GM21619 (cell line): ENCODE measurements around the gene CIT.
"Not testable (repeated sequence)": the region's sequence is repeated elsewhere in the genome, so short reads cannot be mapped to it uniquely, and the experiment has no call there.

Experiments
- ATAC-seq: cut with Tn5 transposase; IDR thresholded peaks from one replicate; pipeline ENCODE4 v1.9.1; 2021; ENCODE audit not compliant: unreplicated experiment

CIT gene

DNA sequence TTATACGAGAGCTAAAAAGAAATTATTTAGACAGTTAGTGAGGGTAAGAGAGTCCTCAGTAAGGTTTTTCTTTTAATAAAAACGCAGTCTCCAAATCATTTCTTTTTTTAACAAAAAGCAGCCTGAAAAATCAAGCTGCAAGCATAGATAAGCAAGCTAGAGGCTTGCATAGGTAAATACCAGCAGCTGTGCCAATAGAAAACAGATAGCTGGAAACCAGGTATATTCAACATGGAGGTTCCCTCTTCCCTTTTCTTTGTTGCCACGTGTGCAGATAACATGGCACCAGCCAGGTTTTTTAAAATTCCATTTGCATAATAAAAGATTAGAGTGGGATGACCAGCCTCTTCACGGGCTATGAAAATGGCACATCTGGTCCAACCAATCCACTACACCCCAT lies 215.2 kb downstream of the CIT start:
- no peak for ATAC-seq

DNA sequence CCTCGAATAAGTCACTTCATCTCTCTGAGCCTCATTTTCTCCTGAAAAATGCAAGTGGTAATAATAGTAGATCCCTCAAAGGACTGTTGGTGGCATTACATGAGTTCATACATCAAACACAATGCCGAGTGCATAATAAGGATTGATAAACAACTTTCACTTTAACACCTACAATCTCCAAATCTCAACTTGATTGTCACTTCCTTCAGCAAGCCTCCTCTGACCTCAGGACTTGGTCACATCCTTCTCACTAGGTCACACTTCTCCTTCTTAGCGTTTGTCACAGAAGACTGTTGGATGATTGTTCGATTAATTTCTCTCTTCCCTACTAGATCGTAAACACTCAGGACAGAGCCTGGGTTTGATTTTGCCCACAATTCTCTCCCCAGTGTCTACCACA lies 217.0 kb downstream of the CIT start:
- ATAC-seq: no peak

DNA sequence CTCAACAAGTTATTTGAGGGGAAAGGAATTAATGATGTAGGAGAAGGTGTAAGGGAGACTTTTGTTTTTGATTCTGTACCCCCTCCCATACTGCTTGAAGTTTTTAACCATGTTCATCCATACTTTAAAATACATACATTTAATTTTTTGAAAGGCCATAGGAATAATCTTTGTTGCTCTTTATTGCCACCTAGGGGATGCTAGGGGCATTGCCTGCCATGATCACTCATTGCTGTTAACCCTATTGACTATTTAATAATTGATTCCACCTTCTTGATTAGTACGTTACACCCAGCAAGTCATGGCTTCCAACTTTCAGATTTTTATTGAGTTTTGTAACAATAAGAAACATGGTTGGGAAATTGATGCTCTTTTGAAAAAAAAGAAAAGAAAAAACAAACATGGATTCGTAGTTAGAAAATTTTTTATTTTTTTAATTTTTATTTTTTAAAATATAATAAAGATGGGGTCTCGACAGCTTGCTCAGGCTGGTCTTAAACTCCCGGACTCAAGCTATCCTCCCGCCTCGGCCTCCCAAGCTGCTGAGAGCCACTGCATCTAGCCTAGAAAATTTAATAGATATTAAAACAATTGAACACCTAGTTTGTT lies 217.7 kb downstream of the CIT start:
- ATAC-seq: peak; percentile 75

DNA sequence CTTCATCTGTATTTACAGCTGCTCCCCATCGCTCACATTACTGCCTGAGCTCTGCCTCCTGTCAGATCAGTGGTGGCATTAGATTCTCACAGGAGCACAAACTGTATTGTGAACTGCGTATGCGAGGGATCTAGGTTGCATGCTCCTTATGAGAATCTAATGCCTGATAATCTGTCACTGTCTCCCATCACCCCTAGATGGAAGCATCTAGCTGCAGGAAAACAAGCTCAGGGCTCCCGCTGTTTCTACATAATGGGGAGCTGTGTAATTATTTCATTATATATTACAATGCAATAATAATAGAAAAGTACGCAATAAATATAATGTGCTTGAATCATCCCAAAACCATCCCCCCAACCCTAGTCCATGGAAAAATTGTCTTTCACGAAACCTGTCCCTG lies 219.0 kb downstream of the CIT start:
- not testable (repeated sequence) for ATAC-seq

DNA sequence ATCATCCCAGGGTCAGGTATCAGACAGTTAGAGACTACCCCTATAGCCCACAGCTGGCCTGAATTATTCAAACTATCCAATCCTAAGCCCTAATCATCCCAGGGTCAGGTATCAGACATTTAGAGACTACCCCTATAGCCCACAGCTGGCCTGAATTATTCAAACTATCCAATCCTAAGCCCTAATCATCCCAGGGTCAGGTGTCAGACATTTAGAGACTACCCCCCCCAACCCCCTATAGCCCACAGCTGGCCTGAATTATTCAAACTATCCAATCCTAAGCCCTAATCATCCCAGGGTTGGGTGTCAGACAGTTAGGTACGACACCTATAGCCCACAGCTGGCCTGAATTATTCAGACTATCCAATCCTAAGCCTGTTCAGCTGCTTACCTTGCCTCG lies 220.1 kb downstream of the CIT start:
- ATAC-seq: not testable (repeated sequence)

DNA sequence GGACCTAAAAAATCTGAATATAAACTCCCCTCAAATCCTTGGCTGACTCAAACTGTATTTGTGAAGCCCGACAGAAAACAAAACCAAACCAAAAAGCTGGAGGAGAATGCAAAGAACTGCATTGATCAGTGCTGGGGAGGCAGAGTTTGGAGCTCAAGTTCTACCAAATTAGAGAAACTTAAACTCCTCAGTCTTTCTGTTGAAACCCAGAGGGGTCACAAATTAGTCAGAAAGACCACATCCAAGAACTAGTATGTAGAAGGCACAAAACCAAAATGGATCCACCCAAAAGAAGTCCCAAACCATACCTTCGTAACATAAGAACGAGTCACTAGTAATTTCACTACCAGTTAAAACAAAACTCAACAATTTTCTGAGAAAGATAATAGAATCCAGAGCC lies 224.5 kb downstream of the CIT start:
- no peak for ATAC-seq

DNA sequence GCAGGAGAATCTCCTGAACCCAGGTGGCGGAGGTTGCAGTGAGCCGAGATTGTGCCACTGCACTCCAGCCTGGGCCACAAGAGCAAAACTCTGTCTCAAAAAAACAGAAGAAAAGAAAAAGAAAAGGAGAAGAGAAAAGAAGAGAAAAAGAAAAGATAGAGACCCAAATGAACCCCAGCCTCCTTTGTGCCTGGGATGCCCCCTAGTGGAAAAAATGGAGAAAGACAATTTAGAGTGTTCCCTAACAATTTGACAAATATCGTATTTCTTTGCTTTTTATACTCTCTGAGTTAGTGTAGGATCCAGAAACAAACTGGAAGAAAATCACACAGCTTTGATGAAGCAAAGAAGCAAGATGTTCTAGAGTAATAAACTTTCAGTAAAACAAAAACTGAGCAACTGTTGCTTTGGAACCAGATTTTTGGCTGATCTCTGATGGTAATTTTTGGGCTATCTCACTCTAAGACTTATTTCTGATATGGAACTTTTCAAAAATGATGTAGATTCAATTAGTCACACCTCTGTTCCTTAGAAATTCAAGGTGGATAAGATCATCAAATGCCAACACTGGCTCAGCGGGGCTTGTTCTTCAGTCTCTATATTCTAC lies 227.8 kb downstream of the CIT start:
- ATAC-seq: no peak

DNA sequence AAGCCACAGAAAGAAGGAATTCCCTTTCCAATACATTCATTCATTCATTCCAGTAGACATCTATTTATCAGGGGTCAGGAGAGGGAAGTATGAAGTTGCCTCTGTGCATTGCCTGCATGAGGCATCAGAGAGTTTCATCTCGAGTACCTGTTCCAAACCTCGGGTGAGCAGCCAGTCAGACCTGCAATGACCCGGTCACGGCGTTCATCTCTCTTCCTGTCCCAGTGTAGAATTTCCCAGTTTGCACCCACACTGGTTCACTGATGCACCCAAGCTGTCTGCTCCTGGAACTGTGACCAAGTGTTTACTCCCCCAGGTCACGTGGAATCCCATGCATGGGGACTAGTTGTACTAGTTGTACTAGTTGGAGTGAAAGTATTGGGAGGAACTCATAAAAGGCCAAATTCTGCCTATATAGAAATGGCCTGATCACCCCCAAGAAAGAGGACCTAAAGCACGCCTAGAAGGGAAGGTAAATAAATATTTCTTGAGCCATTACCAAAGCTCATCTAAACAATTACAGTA lies 231.5 kb downstream of the CIT start:
- no peak for ATAC-seq

DNA sequence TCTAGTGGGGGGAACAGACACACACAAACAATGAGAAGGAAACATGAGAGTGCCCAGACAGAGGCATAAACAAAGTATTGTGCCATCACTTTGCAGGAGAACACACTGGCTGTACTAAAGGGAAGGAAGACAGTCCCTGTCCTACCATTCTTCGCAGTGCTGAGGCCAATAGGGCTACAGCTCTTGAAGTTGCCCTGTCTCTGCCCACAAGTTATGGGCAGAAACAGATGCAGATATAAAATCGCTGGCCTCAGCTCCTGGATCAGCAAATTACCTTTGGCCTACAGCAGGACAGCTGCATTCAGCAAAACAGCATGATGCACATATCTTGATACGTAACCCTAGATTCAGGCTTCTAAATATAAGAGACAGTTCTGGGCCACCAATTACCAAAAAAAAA lies 232.2 kb downstream of the CIT start:
- ATAC-seq: no peak

DNA sequence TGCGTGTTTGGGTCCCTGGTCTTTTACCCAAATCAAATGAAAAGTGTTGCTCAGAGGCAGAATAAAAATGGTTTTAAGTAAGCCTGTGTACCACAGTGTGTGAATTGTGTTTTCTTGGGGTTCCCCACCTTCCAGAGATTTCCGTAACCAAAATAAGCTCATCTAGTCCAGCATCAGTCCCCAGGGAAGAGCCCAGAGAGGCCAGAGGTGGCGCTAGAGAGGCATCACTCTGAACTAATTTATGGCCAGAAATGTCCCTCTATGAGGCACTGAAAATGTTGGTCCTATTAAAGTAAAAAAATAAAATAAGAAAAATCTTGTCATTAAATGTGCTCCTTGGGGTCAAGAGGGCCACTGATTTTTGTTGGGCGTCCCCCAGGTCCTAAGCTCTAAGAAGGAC lies 234.1 kb downstream of the CIT start:
- no peak for ATAC-seq
